Glomerular visceral epithelial cell (primary cell): Measurements from ENCODE around the gene TRAPPC14.
A peak's percentile ranks its signal among the peaks of the same experiment; 100 is the strongest.
"Not testable (repeated sequence)": the region's sequence is repeated elsewhere in the genome, so short reads cannot be mapped to it uniquely, and the experiment has no call there.

Experiments
- DNase-seq: peaks from one replicate; pipeline ENCODE4 v3.0.0-alpha.2; 2016; ENCODE audit errors: extremely low spot score

TRAPPC14 gene

GRCh38 chr7:100158229-100159098 lies at the start of gene TRAPPC14:
TRAPPC14 (minus strand) TSS chr7:100158723; CDS start chr7:100158499, 224 bp downstream.
- DNase-seq, result peak; percentile 84

- no peak for DNase-seq
Measured at GRCh38 chr7:100204454-100204853, 45.9 kb upstream of the TRAPPC14 start.

- no peak for DNase-seq
Measured at GRCh38 chr7:100200693-100201092, 42.2 kb upstream of the TRAPPC14 start.

DNA sequence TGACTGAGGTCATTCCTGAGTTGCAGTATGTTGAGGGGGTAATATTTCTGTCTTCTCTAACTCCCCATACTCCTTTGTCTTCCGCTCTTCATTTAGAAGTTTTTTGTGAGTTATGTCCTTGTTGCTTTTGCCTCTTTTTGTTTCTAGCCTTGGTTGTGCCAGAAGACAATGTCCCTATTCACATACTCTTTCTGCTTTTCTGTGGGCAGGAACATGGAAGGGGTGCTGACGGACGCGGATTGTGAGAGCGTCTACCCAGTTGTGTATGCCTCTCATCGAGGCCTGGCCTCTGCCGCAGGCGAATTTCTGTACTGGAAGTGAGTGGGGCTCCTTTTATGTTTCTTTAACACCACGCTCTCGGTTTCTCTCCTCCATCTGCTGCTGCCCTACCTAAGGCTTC lies 39.7 kb upstream of the TRAPPC14 start:
- no peak for DNase-seq

- not testable (repeated sequence) for DNase-seq
Measured at GRCh38 chr7:100195901-100196322, 37.4 kb upstream of the TRAPPC14 start.

- no peak for DNase-seq
Measured at GRCh38 chr7:100195222-100195621, 36.7 kb upstream of the TRAPPC14 start.

DNA sequence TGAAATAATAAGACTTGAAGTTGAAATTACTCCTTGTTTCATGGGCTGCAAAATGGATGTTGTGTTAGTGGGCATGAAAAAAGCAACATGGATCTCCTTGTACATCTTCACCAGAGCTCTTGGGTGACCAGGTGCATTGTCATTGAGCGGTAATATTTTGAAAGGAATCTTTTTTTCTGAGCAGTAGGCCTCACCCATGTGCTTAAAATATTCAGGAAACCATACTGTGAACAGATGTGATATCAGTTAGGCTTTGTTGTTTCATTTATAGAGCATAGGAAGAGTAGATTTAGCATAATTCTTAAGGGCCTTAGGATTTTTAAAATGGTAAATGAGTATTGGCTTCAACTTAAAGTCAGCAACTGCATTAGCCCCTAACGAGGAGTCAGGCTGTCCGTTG lies 34.4 kb upstream of the TRAPPC14 start:
- DNase-seq, result no peak

DNA sequence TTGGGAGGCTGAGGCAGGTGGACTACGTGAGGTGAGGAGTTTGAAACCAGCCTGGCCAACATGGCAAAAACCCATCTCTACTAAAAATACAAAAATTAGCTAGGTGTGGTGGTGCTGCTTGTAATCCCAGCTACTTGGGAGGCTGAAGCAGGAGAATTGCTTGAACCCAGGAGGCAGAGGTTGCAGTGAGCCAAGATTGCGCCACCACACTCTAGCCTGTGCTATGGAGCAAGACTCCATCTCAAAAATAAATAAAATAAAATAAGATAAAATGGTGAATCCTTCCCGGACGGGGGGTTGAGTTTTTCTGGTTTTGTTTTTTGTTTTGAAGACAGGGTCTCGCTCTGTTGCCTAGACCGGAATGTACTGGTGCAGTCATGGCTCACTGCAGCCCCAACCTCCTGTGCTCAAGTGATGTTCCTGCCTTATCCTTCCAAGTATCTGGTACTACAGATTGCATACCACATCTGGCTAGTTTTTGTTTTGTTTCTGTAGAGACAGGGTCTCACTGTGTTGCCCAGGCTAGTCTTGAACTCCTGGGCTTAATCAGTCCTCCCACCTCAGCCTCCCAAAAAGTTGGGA lies 33.8 kb upstream of the TRAPPC14 start:
- DNase-seq, result not testable (repeated sequence)

- no peak for DNase-seq
Measured at GRCh38 chr7:100191775-100192174, 33.3 kb upstream of the TRAPPC14 start.

GRCh38 chr7:100190048-100190711 lies 31.7 kb upstream of the TRAPPC14 start:
- DNase-seq, result no peak

DNA sequence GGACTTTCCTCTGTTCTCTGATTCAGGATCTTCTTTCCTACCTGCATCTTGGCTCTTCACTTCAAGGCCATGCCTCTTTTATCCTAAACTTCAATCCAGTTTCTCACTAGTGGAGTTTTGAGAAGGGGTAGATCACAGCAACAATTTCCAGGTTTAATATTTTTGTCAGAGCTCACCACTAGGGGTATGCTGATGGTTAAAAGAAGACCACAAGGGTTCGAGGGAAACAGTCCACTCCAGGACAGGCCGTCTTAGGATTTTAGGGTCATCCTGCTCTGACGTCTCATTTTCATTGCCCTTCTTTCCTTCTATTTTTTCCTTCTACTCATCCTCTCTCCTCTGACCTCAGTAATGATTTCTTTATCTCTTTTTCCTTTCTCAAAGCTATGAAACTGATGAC lies 30.5 kb upstream of the TRAPPC14 start:
- no peak for DNase-seq

- no peak for DNase-seq
Measured at GRCh38 chr7:100185726-100186125, 27.2 kb upstream of the TRAPPC14 start.

- not testable (repeated sequence) for DNase-seq
Measured at GRCh38 chr7:100183090-100183489, 24.6 kb upstream of the TRAPPC14 start.

DNA sequence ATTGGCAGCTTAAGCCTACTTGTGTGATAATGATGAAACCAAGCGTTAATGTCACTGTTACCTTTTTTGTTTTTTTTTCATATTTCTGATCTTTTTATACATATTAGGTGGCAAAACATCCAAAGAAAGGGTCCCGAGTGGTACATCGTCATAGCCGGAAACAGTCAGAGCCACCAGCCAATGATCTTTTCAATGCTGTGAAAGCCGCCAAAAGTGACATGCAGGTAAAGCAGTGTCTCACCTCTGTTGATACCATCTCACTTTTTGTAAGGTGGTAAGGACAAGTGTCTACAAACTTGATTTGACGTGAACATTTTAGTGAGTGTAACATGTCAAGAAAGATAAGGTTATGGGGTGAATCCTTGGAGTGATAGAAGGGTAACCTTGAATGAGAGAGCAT lies 24.1 kb upstream of the TRAPPC14 start:
- DNase-seq, result not testable (repeated sequence)

DNA sequence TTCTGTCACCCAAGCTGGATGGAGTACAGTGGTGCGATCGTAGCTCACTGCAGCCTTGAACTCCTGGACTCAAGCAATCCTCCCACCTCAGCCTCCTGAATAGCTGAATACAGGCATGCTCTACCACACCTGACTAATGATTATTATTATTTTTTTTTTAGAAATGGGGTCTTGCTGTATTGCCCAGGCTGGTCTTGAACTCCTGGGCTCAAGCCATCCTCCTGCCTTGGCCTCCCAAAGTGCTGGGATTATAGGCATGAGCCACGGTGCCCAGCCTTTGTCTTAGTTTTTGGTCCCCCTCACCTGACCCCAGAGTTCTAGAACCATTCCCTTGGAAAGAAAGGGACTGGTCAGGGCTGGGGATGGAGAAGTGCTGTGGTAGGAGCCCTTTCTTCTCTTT lies 21.6 kb upstream of the TRAPPC14 start:
- DNase-seq, result not testable (repeated sequence)

- DNase-seq, result peak; percentile 97
Measured at GRCh38 chr7:100177045-100178001, 18.8 kb upstream of the TRAPPC14 start, which contains the start of the genes GPC2 and STAG3. GPC2 (minus strand) TSS chr7:100177381; CDS start chr7:100177199, 182 bp downstream. STAG3 (plus strand) TSS chr7:100177918; CDS start chr7:100180557, 2,639 bp downstream.

DNA sequence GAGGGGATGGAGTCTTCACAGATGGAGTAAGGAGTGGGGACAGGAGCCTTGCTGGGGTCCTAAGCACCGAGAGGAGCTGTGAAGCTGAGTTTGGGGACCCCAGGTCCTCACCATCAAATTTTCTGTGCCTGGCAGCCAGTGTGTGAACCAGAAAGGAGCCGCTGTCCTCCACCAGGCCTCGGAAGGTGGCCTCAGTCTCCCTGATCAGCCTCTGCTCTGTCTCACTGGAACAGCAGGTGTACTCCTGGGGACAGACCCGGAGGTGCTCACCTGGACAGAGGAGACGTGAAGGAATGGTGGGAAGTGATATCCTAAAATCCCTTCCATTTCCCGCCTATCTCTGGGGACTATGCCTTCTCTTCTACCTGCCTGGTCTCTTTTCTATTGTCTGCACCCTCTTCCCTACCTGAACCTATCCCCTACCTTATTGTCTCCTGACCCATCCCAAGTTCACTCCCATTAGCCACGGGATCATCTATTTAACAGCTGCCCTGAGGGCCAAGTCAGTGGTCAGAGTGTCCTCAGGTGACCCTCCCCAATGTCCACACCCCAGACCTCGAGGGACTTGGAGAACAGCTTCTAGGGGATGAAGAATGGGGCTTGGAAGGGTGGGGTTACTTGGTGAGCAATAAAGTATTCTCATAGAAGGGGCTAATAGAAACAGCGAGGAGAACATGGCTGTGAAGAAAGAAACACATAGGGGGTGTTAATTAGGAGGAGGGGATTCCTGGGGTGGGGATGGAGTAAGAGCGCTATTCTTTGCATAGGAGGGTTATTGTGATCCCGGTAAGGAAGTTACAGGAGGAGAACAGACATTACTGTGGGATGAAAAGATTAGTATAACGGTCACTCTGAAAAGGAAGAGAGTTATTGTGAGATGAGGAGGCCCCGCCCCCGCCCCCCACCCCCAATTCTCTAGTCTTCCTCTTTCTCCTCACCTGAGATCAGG lies 17.8 kb upstream of the TRAPPC14 start:
- DNase-seq, result no peak

DNA sequence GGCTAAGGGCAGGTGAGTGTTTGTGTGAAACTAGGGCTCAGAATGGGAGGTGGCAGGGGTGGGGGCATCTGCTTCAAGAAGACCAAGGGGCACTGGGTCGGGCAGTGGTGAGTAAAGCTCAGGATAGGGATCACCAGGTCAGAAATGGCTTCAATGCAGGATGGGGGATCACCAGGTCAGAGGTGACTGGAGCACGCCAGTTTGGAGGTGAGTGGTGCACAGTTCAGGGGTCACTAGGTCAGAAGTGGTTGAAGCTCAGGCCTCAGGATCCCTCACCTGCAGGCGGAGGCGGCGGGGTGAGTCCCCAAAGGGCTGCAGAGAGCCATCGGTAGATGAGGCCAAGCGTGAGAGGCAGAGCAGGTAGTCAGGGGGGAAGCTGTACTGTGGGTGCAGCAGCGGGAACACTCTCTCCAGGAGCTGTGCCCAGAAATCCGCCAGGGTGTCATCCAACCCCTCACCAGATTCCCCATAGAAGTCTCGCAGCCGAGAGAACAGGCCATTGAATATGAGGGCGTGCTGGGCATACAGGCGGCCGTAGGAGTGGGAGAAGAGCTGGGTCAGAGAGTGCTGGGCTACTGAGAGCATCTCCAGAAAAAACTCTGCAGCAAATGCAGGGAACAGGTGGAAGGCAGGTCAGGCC lies 16.9 kb upstream of the TRAPPC14 start:
- no peak for DNase-seq

DNA sequence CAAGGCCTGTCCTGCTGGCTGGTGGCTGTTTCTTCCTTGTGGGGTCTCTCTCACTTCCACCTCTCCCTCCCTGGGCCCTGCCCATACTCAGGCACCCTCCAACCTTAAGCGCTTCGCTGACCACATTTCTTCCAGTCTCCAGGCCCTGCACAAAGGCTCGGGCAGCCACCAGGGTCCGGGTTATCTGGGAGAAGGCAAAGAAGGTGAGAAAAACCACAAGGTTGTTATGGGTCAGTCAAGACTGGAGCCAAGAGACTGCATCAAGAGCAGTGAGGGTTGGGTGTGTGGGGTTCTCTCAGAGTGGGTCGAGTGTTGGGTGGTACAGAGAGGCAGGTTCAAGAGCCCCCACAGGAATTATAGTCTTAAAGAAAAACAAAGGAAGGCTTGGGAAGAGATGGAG lies 16.1 kb upstream of the TRAPPC14 start:
- no peak for DNase-seq
